ENCODE results near the gene MOB3C.

DNA sequence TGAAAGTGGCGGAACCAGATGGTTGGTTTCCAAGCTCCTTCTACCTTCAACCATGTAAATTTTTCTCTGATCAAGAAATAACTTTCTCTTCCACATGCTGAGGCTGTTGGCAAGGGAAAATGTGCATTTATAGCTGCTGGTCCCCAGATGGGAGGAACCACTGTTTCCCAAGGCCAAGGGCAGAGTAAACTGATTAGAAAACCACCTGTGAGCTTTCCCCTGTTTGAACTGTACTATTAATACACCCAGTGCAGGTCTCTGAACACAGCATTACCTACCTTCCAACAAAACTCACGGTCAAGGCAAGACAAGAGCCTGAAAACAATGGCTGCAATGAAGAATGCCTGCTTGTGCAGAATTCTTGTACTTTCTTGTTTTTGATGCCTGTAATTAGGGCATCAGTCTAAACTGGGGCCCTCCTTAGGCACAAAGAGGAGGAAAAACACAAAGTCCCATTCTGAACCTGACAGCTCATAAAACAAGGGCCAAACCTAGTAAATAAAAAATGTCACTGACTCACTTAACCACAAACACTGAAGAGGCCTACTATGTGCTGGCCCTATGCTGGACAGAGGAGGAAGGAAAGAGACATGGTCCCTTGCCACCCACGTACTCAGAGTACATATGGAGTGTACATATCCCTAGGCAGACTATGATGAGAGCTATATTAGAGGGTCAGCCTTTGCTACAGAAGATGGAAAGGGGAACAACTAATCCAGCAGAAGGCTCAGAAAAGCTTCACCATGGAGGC lies 15.2 kb downstream of the MOB3C start:
- TF ChIP-seq EZH2 (IDR thresholded peaks at IDR 0.05; ENCODE audit: low read length, missing control alignments) = no peak
- TF ChIP-seq, protein P1, sequence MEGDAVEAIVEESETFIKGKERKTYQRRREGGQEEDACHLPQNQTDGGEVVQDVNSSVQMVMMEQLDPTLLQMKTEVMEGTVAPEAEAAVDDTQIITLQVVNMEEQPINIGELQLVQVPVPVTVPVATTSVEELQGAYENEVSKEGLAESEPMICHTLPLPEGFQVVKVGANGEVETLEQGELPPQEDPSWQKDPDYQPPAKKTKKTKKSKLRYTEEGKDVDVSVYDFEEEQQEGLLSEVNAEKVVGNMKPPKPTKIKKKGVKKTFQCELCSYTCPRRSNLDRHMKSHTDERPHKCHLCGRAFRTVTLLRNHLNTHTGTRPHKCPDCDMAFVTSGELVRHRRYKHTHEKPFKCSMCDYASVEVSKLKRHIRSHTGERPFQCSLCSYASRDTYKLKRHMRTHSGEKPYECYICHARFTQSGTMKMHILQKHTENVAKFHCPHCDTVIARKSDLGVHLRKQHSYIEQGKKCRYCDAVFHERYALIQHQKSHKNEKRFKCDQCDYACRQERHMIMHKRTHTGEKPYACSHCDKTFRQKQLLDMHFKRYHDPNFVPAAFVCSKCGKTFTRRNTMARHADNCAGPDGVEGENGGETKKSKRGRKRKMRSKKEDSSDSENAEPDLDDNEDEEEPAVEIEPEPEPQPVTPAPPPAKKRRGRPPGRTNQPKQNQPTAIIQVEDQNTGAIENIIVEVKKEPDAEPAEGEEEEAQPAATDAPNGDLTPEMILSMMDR (conservative IDR thresholded peaks at IDR 0.05 in 1 of 2, IDR thresholded peaks at IDR 0.05 in 1 of 2; ENCODE audit: low read depth in 1 of 2, low read length in 2 of 2) = no peak

Measured in fibroblast of lung (primary cell).